Measurements from ENCODE around the gene GDI2. TPM values are rescaled to one million over a fixed set of nuclear protein-coding genes. Genes with fewer than 3 reads are reported as not detected.
"Not testable (repeated sequence)": the region's sequence is repeated elsewhere in the genome, so short reads cannot be mapped to it uniquely, and the experiment has no call there.

The GDI2 gene
- total RNA-seq, 1 donor from 2014 or later: 174 TPM

DNA sequence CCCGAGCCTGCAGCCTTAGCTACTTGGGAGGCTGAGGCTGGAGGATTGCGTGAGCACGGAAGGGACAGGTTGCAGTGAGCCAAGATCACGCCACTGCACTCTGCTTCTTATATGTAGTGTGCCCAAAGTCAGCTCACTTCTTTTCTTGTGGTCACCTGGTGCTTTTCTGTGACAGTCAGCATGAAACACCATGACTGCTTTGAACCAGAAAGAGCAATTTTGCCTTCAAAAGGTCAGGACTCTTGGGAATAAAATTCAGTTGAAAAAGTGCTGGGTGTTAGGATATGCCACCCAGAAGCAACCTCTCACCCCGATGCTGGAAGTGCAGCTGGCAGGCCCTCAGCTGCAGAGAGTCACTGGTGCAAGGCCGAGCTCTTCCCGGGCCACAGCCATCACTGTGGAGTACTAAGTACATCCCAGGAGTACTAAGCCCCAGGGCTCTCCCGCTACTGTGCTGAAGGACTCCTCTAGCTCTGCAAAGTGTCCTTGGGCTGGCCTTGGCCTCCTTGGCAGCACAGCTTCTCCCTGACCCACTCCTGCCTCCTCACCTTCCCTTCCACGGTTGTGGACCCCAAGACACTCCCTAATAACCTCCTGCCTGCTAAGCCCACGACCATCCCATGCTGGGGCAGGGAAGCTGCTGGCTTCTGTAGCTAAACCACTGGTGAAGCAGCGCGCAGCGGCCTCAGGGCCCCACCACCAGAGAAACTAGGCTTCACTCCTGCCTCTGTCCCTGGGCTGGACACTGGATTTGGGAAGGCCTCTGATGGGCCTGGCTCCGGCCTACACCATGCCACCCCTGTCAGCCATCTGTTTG lies 17.6 kb upstream of the GDI2 start:
- Histone ChIP-seq H3K4me1 (no peaks in the 10 kb centered on the region), H3K27ac (no peak overlapping the region), H3K36me3 (no peaks in the 10 kb centered on the region), H3K4me3 (no peak overlapping the region), H3K27me3 (no peaks in the 10 kb centered on the region), H3K9me3 (no peaks in the 10 kb centered on the region)
- ATAC-seq (peak; percentile 25), DNase-seq (no peak)
- TF ChIP-seq CTCF (IDR thresholded peaks at IDR 0.05): no peak
- intact Hi-C loops (cut with DNase I): no loop called here

- H3K9me3 ChIP-seq: no peaks in the 10 kb centered on the region
- no peaks in the 10 kb centered on the region for H3K36me3 ChIP-seq
- intact Hi-C loops (cut with DNase I): no loop called here
- no peaks in the 10 kb centered on the region for H3K27me3 ChIP-seq
- no peak overlapping the region for H3K4me3 ChIP-seq
- H3K27ac ChIP-seq: no peak overlapping the region
- TF ChIP-seq CTCF (IDR thresholded peaks at IDR 0.05): no peak
- ATAC-seq: no peak
- H3K4me1 ChIP-seq: no peaks in the 10 kb centered on the region
- DNase-seq: no peak
Measured at GRCh38 chr10:5829267-5829666, 16.0 kb upstream of the GDI2 start.

GRCh38 chr10:5828725-5829124 lies 15.5 kb upstream of the GDI2 start:
- no peaks in the 10 kb centered on the region for H3K36me3 ChIP-seq
- no peak for DNase-seq
- TF ChIP-seq CTCF (IDR thresholded peaks at IDR 0.05): no peak
- no peak overlapping the region for H3K4me3 ChIP-seq
- no peaks in the 10 kb centered on the region for H3K4me1 ChIP-seq
- H3K27me3 ChIP-seq: no peaks in the 10 kb centered on the region
- no peak for ATAC-seq
- intact Hi-C loops (cut with DNase I): no loop called here
- H3K9me3 ChIP-seq: no peaks in the 10 kb centered on the region
- H3K27ac ChIP-seq: no peak overlapping the region

GRCh38 chr10:5827841-5828240 lies 14.6 kb upstream of the GDI2 start:
- DNase-seq: no peak
- no peak for ATAC-seq
- no peak overlapping the region for H3K27ac ChIP-seq

GRCh38 chr10:5826511-5826910 lies 13.3 kb upstream of the GDI2 start:
- H3K9me3 ChIP-seq; ATAC-seq; H3K4me1 ChIP-seq; H3K4me3 ChIP-seq; H3K27ac ChIP-seq; H3K27me3 ChIP-seq; intact Hi-C loops (cut with DNase I); DNase-seq; H3K36me3 ChIP-seq: not testable (repeated sequence)

More at GRCh38 chr10:5827841-5828240, 14.6 kb upstream of the GDI2 start:
- Histone ChIP-seq H3K4me1 (no peaks in the 10 kb centered on the region), H3K9me3 (no peaks in the 10 kb centered on the region), H3K36me3 (no peaks in the 10 kb centered on the region), H3K27me3 (no peaks in the 10 kb centered on the region), H3K4me3 (no peak overlapping the region)
- intact Hi-C loops (cut with DNase I): no loop called here
- TF ChIP-seq CTCF (IDR thresholded peaks at IDR 0.05): no peak

DNA sequence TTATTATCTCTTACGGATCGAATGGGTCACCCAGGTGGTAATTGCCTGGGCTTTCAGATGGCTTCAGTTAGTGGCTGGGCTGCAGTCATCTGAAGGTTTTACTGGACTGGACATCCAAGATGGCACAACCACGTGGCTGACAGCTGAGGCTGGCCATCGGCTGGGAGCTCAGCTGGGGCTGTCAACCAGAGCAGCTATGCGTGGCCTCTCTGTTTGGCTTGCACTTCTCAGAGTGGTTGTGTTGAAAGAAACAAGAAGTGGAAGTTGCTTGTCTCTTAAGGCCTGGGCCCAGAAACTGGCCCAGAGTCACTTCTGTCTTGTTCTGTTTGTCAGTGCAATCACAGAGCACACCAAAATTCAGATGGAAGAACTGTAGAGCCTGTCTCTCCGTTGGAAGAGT lies 5.7 kb upstream of the GDI2 start:
- peaks cover 8% of the 10 kb centered on the region for H3K4me1 ChIP-seq
- H3K9me3 ChIP-seq: no peaks in the 10 kb centered on the region
- H3K27ac ChIP-seq: no peak overlapping the region
- ATAC-seq: peak; percentile 71
- H3K36me3 ChIP-seq: no peaks in the 10 kb centered on the region
- intact Hi-C loops (cut with DNase I): no loop called here
- no peaks in the 10 kb centered on the region for H3K27me3 ChIP-seq
- no peak for DNase-seq
- no peak overlapping the region for H3K4me3 ChIP-seq
- TF ChIP-seq CTCF (IDR thresholded peaks at IDR 0.05): no peak

Measured in upper lobe of right lung (tissue), 1 donor.